Hepatocyte (in vitro differentiated cells): ENCODE results near the gene NGFR.

Source experiments
- CTCF ChIP-seq: fragments of 200-600 bp; sonication (generic); IDR thresholded peaks from 2 replicates; pipeline ENCODE4 v1.5.1; 2016; ENCODE audit warnings: antibody characterized with exemption, mild to moderate bottlenecking; ENCODE audit not compliant: poor library complexity
- EZH2 ChIP-seq: fragments of 200-600 bp; sonication (generic); IDR thresholded peaks from 2 replicates; pipeline ENCODE4 v1.6.1; 2016; ENCODE audit warnings: antibody characterized with exemption, mild to moderate bottlenecking, borderline replicate concordance

DNA sequence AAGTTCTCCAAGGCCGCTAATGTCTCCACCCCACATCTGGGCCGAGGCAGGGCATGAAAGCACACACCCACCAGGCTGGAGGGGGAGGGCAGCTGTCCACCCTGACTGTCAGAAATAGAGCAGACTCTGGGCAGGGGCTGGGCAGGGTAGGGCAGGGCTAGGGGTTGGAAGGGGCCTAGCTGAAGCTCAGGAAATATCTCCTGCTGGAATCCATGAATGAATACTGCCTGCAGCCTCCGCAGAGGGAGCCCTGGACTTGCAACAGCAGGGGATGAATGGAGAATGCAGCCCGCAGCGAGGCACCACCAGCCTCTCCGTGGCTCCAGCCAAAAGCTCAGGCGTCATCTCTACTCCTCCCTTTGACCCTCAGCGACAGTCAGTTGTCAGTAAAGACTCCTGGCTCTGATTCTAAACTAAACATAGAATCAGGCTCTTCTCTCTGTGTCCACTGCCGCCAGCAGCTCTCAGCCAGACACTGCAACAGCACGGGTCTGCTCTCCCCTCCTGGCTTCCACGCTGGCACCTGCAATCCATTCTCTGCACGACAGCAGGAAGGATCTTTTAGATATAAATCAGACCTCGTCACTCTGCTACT lies 23.9 kb upstream of the NGFR start:
- peak; percentile 2 for TF ChIP-seq CTCF
- no peak for TF ChIP-seq EZH2
